NCI-H524 (cell line): Measurements from ENCODE around the gene AGAP2.

Experiments used
- DNase-seq, 2 experiments: peaks; one replicate each; lab custom pipeline; 2025; lab: John Stamatoyannopoulos, UW

The AGAP2 gene

DNA sequence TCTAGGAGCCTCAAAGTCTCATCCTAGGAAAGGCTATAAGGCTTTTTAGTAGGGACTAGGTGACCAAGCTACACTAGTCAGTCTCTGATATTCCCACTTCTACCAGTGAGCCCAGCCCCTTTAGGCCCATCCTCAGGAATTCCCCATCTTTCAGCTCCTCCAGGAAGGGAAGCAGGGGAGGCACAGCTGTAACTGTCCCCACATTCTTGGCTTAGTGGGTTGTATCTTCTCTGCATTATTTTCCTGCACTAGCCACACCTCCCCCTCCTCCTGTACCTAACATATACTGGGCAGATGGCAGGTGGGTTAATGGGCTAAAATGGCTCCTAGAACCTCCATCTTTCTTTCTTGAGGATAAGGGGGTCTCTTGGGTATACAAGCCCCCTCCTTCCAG, 28.8 kb upstream of the AGAP2 start:
- peak in 1 of 2 experiments; percentile 48 for DNase-seq

DNA sequence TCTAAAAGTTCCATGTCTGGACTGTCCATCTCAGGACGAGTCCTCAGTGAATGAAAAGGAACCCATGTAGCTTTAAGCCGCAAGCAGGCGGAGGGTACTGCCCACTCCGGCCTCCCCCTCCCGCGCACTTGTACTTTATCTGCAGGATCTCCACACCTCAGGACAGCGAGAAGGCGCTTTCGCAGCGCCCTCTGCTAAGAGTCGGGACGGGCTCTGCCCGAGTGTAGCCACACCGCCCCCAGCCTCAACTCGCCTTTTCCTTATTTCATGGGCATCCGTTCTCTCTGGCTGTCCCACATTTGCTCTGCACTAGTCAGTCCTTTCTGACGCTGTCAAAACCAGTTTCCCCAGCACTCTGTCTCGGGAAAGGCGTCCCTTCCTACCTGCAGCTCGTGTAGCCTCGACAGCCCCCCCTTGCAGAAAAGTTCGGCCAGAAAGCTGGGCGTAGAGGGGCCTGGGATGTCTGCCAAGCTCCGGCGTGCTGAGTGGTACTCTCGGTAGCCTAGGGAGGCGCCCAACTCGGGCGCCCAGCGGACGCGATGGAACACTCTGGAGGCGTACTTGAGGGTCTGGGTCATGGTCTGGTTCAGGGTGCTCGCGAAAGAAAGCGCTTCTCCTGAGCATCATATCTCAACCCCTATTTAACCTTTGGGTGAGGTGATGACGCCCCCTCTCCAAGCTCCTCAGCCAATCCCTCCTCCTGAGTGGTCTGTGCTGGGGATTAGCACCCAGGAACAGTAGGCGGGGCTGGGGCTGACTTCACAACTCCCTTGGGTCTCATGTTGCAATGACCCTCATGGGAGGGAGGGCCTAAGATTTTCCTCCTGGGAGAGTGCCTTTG, 28.1 kb upstream of the AGAP2 start, which contains the start of gene CYP27B1:
CYP27B1 (minus strand) TSS at position 615 of the 841 bp plus-strand sequence; CDS start at position 578, 37 bp downstream.
- DNase-seq, result peak; percentile 72 to 88

DNA sequence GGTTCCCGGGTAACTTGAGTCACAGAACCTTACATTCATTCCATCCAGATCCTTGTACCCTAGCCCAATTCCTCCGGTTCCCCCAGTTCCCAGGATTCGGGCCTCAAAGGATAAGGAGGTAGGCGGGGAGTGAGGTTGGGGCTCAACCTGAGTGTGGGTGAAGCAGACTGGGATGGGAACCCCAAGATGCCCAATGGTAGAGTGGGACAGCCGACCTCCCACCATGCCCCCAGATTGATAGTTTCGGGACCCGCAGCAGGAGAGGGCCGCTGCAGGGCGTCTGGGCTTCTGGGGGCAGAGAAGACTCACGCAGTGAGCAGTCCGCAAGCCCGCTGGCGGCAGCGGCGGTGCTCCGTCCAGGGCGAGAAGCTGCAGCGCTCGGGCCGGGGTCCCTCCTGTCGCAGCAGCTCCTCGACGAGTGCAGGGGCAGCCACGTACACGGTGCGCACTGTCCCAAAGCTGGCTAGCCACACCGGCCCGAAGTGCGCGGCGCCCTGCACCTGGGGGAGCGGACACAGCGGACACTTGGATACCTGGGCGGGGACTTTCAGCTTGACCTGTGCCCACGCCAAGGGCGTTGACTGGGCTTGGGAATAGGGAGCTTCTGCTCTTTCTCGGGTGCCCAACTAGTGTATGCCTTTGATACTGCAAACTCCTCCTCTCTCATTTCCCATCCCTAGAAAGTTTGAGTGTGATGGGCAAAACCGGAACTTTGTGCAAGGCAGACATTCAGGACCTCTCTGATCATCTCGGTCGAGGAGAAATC, 27.3 kb upstream of the AGAP2 start:
- DNase-seq, result peak in 1 of 2 experiments; percentile 39

DNA sequence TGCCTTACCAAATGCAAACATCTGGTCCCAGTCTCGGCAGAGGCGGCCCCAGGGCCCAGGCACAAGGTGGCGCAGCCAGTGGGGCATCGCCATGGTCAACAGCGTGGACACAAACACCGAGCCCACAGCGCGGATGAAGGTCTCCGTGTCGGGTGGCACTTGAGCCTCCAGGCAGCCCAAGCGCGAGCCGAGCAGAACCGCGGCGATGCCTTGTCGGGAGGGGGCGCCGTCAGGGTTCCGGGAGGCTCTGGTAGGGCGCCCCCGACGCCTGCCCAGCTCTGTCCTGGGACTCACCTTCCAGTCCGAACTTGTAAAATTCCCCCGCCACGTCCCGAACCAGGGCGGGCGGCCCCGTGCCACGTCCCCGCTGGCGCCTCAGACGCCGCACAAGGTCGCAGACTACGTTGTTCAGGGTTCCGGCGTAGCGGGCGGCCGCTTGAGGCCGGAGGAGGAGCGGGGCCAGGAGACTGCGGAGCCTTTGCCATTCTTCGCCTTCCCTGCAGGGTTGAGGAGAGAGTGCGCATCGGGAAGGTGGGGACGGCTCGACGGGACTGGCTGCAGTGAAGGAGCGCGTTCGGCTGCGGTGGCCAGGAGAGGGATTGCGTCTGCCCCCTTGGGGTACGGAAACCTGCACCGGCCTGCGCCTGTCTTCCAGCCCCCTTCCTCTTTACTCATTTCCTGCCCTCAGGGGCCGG, 26.6 kb upstream of the AGAP2 start:
- DNase-seq, result peak in 1 of 2 experiments; percentile 48

DNA sequence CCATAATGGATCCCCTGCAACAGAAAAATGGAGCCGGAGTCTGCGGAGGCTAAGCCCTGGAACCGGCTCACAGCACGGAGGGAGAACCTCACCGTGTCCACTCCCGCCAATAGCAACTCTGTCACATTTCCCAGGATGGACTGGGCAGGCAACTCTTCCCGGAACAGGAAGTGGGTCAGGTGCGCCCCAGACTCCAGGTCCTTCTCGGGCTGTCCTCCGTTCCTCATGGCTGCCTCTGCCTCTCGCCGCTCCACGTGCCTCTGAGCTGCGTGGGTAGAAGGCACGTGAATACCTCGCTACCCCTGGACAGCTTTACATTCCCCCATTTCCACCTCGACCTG, 26.1 kb upstream of the AGAP2 start:
- DNase-seq, result no peak

DNA sequence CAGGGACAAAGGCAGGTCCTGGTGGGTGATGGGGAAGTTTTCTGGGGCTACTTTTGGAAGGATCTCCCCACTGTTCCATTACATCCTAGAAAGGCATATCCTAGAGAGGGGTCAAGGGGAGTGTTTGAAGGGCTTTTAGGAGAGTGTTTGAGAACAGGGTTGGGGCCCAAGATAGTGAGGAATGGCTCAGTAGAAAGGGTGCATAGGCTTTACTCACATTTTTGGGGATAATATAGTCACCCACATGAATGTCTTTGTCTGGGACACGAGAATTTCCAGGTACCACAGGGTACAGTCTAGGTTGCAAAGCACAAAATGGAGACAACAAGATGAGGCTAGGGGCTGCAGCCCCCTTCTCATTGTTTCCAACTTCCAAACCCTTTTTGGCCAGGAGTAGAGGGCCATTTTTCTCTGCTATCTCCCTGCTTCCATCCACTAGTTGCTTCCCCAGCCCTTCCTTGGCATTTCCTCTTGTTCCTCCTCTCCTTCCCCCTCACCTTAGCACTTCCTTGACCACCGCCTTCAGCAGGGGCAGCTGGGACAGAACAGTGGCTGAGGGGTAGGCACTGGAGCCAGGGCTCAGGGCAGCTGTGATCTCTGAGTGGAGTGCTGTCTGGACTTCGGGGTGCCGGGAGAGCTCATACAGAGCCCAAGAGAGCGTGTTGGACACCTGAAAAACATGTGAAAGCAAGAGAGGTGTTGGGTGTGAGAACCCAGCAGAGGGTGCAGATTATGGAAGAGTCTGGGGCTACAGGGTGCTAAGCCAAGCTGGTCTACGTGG, 25.5 kb upstream of the AGAP2 start:
- DNase-seq, result no peak

DNA sequence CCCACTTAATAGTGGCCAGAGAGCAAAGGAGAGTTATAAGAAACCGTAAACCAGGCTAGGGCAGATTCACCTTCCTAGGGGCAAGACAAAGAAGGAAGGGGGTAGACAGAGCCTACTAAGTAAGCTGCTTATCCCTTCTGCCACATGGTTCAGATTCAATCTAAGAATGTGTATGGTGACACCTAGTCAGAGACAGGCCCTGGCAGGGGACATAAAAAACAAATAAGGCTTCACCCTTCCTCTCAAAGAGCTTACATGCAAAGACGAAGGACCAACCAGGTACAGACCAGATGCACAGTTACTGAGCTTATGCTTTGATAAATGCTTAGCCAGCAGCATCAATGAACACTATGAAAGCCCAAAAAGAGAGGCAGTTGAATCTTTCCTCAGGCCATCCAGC, 23.9 kb upstream of the AGAP2 start:
- DNase-seq, result peak in 1 of 2 experiments; percentile 19

DNA sequence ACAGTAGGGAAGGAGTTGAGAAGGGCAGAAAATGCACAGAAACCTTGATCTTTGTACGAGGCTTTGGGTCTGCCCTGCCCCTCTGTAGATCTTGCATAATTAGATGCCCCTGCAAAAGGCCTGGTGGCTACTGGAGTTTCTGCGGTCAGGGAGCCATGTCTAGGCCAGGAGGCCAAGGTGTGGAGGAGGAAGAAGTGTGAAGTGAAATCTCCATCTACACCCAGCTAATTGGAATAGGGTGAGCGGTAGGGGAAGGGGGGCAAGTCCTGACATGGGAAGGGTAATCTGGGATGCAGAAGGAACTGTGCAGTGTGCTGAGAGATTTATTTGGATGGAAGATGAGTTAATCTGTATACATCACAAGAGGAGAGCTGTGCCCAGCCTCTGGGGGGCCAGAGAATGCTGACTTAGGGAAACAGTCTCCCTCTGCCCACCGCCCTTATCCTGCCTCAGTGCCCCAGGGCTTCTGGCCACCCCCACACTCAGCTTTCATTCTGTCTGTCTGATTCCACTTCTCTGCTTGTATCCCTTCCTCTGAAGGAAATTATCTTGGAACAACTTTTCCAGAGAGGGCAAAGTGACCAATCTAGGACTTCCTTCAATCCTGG, 23.0 kb upstream of the AGAP2 start:
- no peak for DNase-seq

DNA sequence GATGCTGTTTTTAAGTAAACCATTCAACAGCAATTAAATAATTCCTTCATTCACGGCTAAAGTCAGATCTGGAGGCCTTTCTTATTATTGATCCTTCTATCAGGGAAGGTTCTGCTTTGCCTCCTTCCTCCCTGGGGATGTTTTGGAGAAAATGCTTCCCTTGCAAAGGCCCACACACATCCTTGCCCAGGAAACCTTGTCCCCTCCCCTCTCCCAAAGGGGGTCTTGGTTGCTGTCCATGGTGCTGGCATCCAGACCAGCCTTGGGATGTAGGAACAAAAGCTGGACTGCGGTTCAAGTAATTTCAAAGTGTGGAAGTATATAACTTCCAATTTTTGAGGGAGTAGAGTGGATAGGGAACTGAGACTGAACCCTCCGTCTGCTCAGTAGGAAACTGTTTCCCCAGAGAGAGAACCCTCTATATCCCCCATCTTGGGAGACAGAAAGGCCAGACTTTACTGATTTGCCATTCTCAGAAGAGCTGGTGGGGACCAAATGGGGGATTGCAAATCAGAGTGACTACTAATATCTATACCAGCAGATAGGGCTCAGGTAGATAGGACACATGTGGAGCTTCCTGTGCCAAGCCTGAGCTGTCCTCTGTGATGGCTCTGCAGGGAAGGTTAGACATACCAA, 21.9 kb upstream of the AGAP2 start:
- DNase-seq, result no peak

DNA sequence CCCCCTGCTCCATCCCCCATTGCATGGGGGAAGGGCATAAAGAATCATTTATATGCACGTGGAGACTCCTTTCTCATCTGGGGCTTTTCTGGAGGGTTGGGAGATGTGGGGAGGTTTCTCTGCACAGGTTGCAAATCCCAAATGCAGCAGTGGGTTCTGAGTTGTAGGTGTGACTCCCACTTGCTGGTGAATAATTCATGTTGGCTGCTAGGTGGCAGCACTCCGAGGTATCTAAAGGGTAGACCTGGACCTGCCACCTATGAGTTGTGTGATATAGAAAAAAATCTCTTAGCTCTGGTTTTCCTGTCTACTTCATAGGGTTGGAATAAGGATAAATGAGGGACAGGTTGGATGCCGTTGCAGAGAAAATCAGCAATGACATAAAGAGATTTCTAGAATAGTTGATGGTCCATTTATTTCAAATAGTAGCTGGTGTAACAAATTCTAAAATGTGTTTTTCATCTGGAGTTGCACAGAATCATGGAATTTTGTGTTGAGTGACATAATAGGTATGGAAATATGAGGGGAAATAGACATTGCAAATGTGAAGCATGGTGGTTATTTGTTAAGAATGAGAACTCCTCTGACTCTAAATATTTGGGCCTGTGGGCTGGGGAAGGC, 20.9 kb upstream of the AGAP2 start:
- DNase-seq, result peak in 1 of 2 experiments; percentile 40

DNA sequence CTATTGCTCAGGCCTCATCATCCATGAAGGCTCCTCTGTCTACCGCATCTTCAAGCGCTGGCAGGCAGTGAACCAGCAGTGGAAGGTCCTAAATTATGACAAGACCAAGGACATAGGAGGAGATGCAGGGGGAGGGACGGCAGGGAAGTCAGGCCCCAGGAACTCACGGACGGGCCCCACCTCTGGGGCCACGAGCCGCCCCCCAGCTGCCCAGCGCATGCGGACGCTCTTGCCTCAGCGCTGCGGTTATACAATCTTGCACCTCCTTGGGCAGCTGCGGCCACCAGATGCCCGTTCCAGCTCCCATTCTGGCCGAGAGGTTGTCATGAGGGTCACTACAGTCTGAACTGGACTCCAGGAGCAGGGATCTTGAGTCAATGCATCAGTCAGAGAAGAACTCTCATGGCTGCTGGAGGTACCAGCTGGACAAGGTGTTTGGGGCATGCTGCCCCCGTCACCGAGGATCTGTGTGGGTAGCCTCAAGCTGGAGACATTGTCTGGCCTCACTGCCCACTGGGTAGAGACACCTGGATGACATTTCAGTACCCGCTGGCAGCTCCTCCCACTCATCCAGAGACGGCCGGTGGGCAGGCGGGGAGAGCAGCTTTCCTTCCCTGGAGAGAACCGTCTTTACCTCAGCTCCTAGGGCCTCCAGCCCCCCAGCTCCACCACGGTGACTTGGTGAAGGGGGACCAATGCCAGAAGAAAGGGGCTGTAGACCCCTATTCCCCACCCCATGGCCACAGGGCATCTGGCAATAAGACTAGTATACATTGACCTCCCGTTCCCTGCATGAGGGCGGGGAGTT, 20.2 kb upstream of the AGAP2 start:
- no peak for DNase-seq

DNA sequence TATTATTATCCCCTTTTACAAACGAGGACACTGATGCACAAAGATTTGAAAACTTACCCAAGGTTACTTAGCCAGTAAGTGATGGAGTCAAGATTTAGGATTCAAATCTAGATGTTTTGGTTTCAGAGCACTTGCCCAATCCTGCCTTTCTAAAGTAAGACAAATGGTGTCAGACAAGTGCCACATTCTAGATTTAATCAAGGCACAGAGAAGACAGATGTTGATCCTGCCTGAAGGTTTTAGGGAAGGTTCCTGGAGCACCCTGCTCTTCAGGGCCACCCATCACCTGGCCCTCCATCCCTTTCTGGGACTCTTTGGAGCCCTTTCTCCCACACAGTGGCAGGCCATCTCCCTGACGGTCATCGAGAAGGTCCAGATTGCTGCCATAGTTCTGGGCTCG, 19.2 kb upstream of the AGAP2 start:
- no peak for DNase-seq

DNA sequence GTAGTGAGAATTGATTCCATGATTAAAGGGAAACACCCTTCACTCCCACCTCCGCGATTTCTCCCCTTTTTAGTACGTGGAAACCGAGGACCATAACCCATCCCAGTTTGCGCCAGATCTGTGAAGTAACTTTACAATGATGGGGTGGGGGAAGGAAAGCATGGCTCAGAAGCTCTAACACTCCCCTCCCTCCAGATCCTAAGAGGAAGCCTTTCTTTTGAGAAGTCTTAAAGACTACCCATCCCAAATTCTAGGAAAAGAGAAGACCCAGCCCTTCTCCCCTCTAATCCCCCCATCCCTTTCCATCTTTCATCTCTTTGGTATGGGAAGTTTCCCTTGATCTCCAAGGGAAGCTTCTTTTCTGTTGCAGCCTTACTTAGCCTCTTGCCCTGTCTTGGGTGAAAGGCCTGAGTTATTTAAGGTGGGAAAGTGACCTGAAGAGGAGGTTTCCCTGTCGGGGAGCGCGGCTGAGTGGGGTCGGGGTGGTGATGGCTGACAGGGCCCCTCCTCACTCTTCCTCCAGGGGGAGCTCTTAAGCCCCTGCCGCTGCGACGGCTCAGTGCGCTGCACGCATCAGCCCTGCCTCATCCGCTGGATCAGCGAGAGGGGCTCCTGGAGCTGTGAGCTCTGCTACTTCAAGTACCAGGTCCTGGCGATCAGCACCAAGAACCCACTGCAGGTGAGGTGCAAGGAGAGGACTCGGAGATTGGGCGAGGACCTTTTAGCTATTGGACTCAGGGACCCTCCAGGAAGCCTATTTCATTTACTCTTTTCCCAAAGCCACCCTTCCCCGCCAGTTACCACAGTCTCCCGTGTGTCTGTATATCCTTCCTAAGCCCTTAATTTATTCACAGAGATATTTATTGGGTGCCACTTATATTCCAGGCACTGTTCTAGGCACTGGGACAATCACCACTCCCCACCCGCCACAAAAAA, 18.1 kb upstream of the AGAP2 start:
- peak in 1 of 2 experiments; percentile 33 for DNase-seq

DNA sequence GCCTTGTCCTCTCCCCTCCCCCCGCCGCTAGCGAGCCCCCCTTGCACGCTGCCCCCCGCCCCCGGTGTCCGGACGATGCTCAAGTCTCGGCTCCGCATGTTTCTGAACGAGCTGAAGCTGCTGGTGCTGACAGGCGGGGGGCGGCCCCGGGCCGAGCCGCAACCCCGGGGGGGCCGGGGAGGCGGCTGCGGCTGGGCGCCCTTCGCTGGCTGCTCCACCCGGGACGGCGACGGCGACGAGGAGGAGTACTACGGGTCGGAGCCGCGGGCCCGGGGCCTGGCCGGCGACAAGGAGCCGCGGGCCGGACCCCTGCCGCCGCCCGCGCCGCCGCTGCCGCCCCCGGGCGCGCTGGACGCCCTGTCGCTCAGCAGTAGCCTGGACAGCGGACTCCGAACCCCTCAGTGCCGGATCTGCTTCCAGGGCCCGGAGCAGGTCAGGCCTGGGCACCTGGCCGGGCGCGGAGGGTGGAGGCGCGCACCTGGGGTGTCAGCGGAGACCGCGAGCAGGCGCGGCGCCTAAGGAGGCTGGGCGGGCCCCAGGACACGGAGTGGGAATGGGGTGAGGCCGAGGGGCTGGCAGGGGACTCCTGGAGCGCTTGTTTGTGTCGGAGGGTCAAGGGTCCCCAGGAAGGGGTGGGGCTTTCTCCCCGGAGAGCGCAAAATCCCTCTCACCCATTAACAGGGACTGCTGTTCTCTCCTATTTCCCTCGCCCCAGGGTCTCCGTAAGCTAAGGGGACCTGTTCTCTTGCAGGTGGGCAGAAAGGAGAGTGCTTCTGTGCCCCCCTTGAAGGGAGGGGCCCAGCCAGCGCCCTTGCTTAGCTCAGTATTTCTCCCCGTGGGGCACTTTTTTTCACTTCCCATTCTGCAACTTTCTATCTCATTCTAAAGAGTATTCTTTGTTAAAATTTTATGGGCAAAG, 17.2 kb upstream of the AGAP2 start:
- DNase-seq, result peak in 1 of 2 experiments; percentile 22

DNA sequence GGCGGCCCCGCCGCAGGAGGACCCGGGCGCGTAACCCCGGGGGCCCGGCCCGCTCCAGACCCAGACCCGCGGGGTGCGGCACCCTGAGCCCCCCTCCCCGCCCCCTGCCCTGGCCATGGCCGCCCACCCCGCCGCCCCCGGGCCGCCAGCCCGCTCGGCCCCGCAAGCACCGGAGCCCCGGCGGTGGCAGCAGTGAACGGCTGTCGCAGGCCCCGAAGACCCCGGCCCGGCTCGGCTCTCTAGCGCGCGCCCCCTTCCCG, 16.6 kb upstream of the AGAP2 start:
- no peak for DNase-seq

DNA sequence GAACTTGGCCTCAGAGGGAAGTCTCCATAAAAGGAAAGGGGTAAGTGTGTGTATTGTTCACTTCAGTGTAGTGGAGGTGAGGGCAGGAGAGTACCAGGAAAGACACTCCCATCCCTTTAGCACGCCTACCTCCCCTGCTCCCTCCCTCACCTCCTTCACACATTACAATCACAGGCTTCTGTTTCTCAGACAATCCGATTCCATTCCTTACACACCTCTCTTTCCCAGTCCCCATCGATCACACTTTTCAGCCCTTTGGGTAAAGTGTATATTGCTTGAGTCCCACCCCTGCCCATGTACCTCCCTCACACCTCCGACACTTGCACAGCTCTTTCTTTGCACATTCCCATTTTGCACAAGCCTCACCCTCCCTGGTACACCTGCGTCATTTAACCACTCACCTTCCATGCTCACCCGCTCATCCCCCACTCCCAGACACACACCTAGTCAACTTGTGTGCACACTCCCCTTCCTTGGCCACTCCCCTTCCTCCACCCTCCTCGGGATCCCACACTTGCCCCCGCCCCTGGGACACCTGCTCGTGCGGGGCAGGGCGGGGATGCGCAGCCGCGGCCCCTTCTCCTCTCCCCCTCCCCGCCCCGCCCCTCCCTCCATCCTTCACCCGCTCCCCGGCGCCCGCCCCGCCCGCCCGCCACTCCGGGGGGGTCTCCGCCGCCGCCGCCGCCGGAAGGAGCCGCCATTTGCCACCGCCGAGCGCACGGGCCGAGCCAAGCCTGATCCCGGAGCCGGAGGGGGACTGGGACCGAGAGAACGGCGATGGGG, 16.1 kb upstream of the AGAP2 start, which contains the start of gene MARCHF9:
MARCHF9 (plus strand) TSS at position 693 of the 783 bp plus-strand sequence. CDS start 426 bp downstream, outside the sequence.
- peak; percentile 63 to 74 for DNase-seq
